Upper lobe of left lung (tissue), 6 donors: ENCODE results near the gene RAB11A. TPM values are rescaled to one million over a fixed set of nuclear protein-coding genes. Genes with fewer than 3 reads are reported as not detected.

ENCODE experiments used
- ATAC-seq, 2 donors: fragments of 200-7000 bp; cut with Tn5 transposase; one replicate each; pipeline ENCODE4 v1.9.1; 2022; ENCODE audit warnings: mild to moderate bottlenecking in 2 of 2, moderate library complexity in 2 of 2; ENCODE audit not compliant: low FRiP score in 2 of 2
- DNase-seq, 2 donors: peaks; one replicate each; pipeline ENCODE4 v3.0.0-alpha.2; 2019 to 2020
- H3K27ac ChIP-seq, 4 donors: fragments of 200-600 bp; sonication (generic); one replicate each; pipeline ENCODE4 v1.5.1; 2016 to 2019
- H3K27me3 ChIP-seq, 4 donors: fragments of 200-600 bp; sonication (generic); one replicate each; pipeline ENCODE4 v1.5.1; 2017 to 2019
- H3K36me3 ChIP-seq, 4 donors: fragments of 200-600 bp; sonication (generic); one replicate each; pipeline ENCODE4 v1.5.1; 2016 to 2019
- H3K4me1 ChIP-seq, 4 donors: fragments of 200-600 bp; sonication (generic); one replicate each; pipeline ENCODE4 v1.5.1; 2018 to 2019
- H3K4me3 ChIP-seq, 4 donors: fragments of 200-600 bp; sonication (generic); one replicate each; pipeline ENCODE4 v1.5.1; 2017 to 2019; ENCODE audit warnings: mild to moderate bottlenecking in 2 of 4, moderate library complexity in 1 of 4
- H3K9me3 ChIP-seq, 4 donors: fragments of 200-600 bp; sonication (generic); one replicate each; pipeline ENCODE4 v1.5.1; 2018 to 2019
- EP300 ChIP-seq, 4 donors: sonication (generic); formaldehyde crosslinking; IDR thresholded peaks; one replicate each; pipeline ENCODE4 v1.5.1; 2017; ENCODE audit warnings: antibody characterized with exemption in 4 of 4, control low read depth in 2 of 4
- POLR2A ChIP-seq, 4 donors: fragments of 450-650 bp; IDR thresholded peaks; one replicate each; pipeline ENCODE4 v1.5.1; 2016 to 2017; ENCODE audit warnings: antibody characterized with exemption in 4 of 4, mild to moderate bottlenecking in 2 of 4
- POLR2AphosphoS5 ChIP-seq, 2 donors: sonication (generic); formaldehyde crosslinking; IDR thresholded peaks; one replicate each; pipeline ENCODE4 v1.5.1; 2017; ENCODE audit warnings: antibody characterized with exemption in 2 of 2
- WGBS, 2 donors: methylation state at CpG; one replicate each; pipeline ENCODE4 v1.1.5; 2017 to 2018; 5-methylcytosine and 5-hydroxymethylcytosine counted together
- total RNA-seq, 6 donors: library from RNA; depleted of rRNA in 4 of 6; stranded (reverse); fragments of >200 nt in 4 of 6; gene quantifications; one replicate each; pipeline versions ENCODE4 v1.1.0 to v1.2.1, GENCODE V29; 2016 to 2021
- TF ChIP-seq, protein P1 (sequence below), 6 experiments: fragments of 450-650 bp in 4 of 6; fragments of 200-600 bp in 2 of 6; sonication (generic) in 2 of 6; IDR thresholded peaks; one replicate each; pipeline ENCODE4 v1.5.1; 2016 to 2019; ENCODE audit warnings: antibody characterized with exemption in 6 of 6
- donor health status: DM: no; HTN: no; CAD: no; lungs with moderate emphysema.
- donor health status: DM: no; HTN: yes; CAD: no; lungs with severe emphysema.

Gene RAB11A
- total RNA-seq, 6 donors from 2014 or later, result 15.7 to 205 (median 144) TPM

DNA sequence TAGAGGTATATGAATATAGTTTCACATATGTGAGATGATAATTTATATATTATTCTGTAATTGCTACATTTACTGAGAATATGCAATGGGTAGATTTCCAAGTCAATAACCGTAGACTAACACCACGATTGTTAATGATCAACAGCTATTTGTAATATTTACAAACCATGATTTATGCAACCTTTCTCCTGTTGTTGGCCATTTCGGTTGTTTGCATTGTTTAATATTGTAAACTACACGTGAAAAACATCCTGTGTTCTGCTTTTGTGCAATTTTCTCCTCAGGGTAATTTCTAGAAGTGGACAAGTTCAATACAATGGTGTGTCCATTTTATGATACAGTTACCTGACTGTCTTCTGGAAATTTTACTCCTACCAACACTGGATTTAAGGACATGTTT, 29.3 kb upstream of the RAB11A start:
- Histone ChIP-seq H3K36me3 (no peaks in the 10 kb centered on the region), H3K4me1 (peaks cover 21 to 42% (median 29%) of the 10 kb centered on the region in 4 donors)
- TF ChIP-seq POLR2A (IDR thresholded peaks at IDR 0.05), result no peak
- no peak for TF ChIP-seq EP300 (IDR thresholded peaks at IDR 0.05)
- TF ChIP-seq POLR2AphosphoS5 (IDR thresholded peaks at IDR 0.05), result no peak
- TF ChIP-seq, protein P1, sequence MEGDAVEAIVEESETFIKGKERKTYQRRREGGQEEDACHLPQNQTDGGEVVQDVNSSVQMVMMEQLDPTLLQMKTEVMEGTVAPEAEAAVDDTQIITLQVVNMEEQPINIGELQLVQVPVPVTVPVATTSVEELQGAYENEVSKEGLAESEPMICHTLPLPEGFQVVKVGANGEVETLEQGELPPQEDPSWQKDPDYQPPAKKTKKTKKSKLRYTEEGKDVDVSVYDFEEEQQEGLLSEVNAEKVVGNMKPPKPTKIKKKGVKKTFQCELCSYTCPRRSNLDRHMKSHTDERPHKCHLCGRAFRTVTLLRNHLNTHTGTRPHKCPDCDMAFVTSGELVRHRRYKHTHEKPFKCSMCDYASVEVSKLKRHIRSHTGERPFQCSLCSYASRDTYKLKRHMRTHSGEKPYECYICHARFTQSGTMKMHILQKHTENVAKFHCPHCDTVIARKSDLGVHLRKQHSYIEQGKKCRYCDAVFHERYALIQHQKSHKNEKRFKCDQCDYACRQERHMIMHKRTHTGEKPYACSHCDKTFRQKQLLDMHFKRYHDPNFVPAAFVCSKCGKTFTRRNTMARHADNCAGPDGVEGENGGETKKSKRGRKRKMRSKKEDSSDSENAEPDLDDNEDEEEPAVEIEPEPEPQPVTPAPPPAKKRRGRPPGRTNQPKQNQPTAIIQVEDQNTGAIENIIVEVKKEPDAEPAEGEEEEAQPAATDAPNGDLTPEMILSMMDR (IDR thresholded peaks at IDR 0.05), result no peak

DNA sequence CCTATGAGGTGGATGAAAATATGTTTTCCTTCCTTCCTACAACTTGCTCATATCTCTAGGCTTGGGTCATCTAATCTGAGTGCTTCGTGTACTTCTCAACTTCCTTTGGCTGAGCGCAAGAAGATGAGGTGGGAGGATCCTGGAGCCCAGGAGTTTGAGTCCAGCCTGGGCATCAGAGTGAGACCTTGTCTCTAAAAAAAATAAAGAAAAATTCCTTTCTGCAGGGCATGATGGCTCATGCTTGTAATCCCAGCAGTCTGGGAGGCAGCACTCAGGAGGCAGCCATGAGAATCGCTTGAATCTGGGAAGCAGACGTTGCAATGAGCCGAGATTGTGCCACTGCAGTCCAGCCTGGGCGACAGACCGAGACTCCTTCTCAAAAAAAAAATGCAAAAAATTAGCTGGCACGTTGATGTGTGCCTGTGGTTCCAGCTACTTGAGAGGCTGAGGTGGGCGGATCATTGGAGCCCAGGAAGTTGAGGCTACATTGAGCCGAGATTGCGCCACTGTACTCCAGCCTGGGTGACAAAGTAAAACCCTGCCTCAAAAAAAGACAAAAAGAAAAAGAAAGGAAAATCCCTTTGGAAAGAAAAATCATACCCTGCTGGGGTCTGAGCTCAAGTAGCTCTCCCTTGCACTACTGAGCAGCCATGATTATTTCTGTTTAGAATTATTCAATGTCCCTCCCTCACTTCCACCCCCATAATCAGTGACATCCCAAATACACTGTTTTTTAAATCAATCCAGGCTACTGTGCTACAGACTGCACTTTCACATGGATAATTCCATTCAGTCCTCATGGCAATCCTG, 28.0 kb upstream of the RAB11A start:
- Histone ChIP-seq H3K4me3 (peak overlapping the region in 3 of 4 donors; percentile 19 to 32 (median 30)), H3K27me3 (no peaks in the 10 kb centered on the region), H3K4me1 (peaks cover 14 to 34% (median 28%) of the 10 kb centered on the region in 4 donors), H3K36me3 (no peaks in the 10 kb centered on the region), H3K27ac (peak overlapping the region; percentile 57 to 79 (median 72)), H3K9me3 (no peaks in the 10 kb centered on the region)
- ATAC-seq (peak; percentile 73), DNase-seq (peak in 1 of 2 donors; percentile 84)
- TF ChIP-seq EP300 (IDR thresholded peaks at IDR 0.05) (no peak), POLR2AphosphoS5 (IDR thresholded peaks at IDR 0.05) (no peak), POLR2A (IDR thresholded peaks at IDR 0.05) (no peak)
- TF ChIP-seq, protein P1 (IDR thresholded peaks at IDR 0.05), result no peak
- 18 to 25% methylated on average over 11 of the region's 11 CpGs for WGBS, 2 donors

More for the DNA sequence above, 29.3 kb upstream of the RAB11A start:
- Histone ChIP-seq H3K9me3 (no peaks in the 10 kb centered on the region), H3K27ac (peak overlapping the region in 2 of 4 donors; percentile 20 to 74), H3K27me3 (no peaks in the 10 kb centered on the region), H3K4me3 (no peak overlapping the region)
- ATAC-seq, result no peak
- no peak for DNase-seq
- 60 to 61% methylated on average over 4 of the region's 4 CpGs for WGBS, 2 donors

DNA sequence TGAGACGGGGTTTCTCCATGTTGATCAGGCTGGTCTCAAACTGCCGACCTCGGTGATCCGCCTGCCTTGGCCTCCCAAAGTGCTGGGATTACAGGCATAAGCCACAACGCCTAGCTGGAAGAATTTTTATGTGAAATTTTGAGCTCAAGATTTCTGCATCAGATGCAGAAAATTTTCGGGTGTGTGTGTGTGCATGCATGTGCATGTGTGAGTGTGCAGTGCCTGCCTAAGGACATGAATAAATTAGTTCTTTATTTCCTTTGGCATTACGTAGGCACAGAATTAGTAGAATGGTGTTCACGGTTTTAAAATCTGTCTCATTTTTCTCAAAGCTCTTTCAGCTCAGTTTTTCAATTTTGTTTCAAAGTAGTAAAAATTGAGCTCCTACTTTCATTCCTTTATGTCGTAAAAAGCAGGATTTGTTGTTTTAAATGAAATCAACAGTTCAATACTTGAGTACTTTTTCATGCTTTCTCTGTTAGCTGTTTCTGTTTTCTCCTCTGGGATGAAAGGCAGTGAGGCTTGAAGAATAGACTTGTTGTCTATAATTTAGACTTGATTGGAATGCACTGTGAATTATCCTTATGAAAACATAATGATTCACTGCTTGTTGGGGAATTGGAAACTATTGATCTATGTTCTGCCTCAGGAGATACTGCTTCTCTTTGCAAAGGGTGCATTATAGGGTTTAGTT, 23.3 kb upstream of the RAB11A start:
- Histone ChIP-seq H3K9me3 (no peaks in the 10 kb centered on the region), H3K36me3 (no peaks in the 10 kb centered on the region), H3K4me1 (peaks cover 10 to 11% (median 10%) of the 10 kb centered on the region in 4 donors), H3K4me3 (no peak overlapping the region), H3K27ac (no peak overlapping the region), H3K27me3 (no peaks in the 10 kb centered on the region)
- ATAC-seq (no peak), DNase-seq (no peak)
- TF ChIP-seq POLR2A (IDR thresholded peaks at IDR 0.05), result no peak
- no peak for TF ChIP-seq POLR2AphosphoS5 (IDR thresholded peaks at IDR 0.05)
- TF ChIP-seq EP300 (IDR thresholded peaks at IDR 0.05), result no peak
- TF ChIP-seq, protein P1 (IDR thresholded peaks at IDR 0.05), result no peak
- 84 to 91% methylated on average over 9 of the region's 9 CpGs for WGBS, 2 donors

DNA sequence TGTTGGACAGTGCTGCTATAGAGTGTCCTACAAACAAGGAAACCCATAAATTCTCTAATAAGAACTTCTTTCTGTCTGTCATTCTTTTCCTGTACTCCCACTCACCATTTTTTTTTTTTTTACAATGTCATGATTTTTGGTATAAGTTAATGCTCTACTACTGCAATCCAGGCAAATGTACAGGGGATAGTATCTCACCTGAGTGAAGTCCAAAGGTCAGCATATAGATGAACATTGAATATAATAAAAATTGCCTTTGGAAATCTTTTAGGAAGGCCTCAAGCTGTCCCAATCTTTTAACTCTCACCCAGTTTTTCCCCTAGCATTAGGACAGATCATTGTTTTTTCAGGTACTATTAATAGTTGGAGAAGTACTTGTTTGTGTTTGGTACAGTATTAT, 21.3 kb upstream of the RAB11A start:
- Histone ChIP-seq H3K4me3 (no peak overlapping the region), H3K4me1 (no peaks in the 10 kb centered on the region), H3K36me3 (no peaks in the 10 kb centered on the region), H3K27me3 (no peaks in the 10 kb centered on the region), H3K9me3 (no peaks in the 10 kb centered on the region), H3K27ac (no peak overlapping the region)
- TF ChIP-seq POLR2A (IDR thresholded peaks at IDR 0.05) (no peak), EP300 (IDR thresholded peaks at IDR 0.05) (no peak), POLR2AphosphoS5 (IDR thresholded peaks at IDR 0.05) (no peak)
- TF ChIP-seq, protein P1 (IDR thresholded peaks at IDR 0.05), result no peak
- no peak for ATAC-seq
- no peak for DNase-seq
